CD14-positive monocyte (primary cell): Measurements from ENCODE around the gene PARVB. TPM values are rescaled to one million over a fixed set of nuclear protein-coding genes. Genes with fewer than 3 reads are reported as not detected.

Experiments
- DNase-seq, 3 donors: peaks; one replicate each; pipeline ENCODE4 v3.0.0-alpha.2; 2011 to 2022
- H2AFZ ChIP-seq: 2 replicates; pipeline ENCODE4 v1.6.0; 2012; ENCODE audit warnings: mild to moderate bottlenecking, low read depth, low read length, inconsistent platforms; ENCODE audit not compliant: insufficient read depth, poor library complexity, severe bottlenecking
- H3K27ac ChIP-seq, 2 donors: 1 replicate in 1 of 2; 2 replicates in 1 of 2; pipeline ENCODE4 v1.5.1; 2012 to 2013; ENCODE audit warnings: low read length in 2 of 2, control low read depth in 1 of 2, inconsistent platforms in 1 of 2, low read depth in 1 of 2, mild to moderate bottlenecking in 1 of 2
- H3K27me3 ChIP-seq, 2 donors: one replicate each; pipeline versions ENCODE4 v1.6.0 to v1.6.1; 2011 to 2013; ENCODE audit warnings: low read length in 2 of 2; ENCODE audit not compliant: control insufficient read depth in 2 of 2, insufficient read depth in 2 of 2
- H3K36me3 ChIP-seq, 2 donors: replicated peaks in 1 of 2; 1 replicate in 1 of 2; 2 replicates in 1 of 2; pipeline versions ENCODE4 v1.5.1 to v1.6.1; 2012 to 2013; ENCODE audit warnings: low read length in 2 of 2, control low read depth in 1 of 2, inconsistent platforms in 1 of 2, mild to moderate bottlenecking in 1 of 2; ENCODE audit not compliant: insufficient read depth in 2 of 2, control insufficient read depth in 1 of 2
- H3K4me1 ChIP-seq, 2 donors: 1 replicate in 1 of 2; 2 replicates in 1 of 2; pipeline versions ENCODE4 v1.5.1 to v1.6.1; 2012 to 2013; ENCODE audit warnings: low read length in 2 of 2, control low read depth in 1 of 2, inconsistent platforms in 1 of 2, mild to moderate bottlenecking in 1 of 2, moderate library complexity in 1 of 2; ENCODE audit not compliant: insufficient read depth in 2 of 2, control insufficient read depth in 1 of 2
- H3K4me2 ChIP-seq: replicated peaks from 2 replicates; pipeline ENCODE3; 2012; ENCODE audit warnings: low read length, moderate library complexity, mild to moderate bottlenecking; ENCODE audit not compliant: poor library complexity, severe bottlenecking; ENCODE audit errors: extremely low read depth
- H3K4me3 ChIP-seq, 3 experiments: fragments of 200-600 bp in 1 of 3; sonication (generic) in 1 of 3; replicated peaks in 1 of 3; 1 replicate in 2 of 3; 2 replicates in 1 of 3; pipeline ENCODE4 v1.5.1; 2011 to 2013; ENCODE audit warnings: low read length in 3 of 3, mild to moderate bottlenecking in 3 of 3, control low read depth in 2 of 3, low read depth in 2 of 3, inconsistent platforms in 1 of 3, moderate library complexity in 1 of 3
- H3K79me2 ChIP-seq: 2 replicates; pipeline ENCODE4 v1.6.0; 2012; ENCODE audit warnings: mild to moderate bottlenecking, control low read depth, inconsistent platforms, low read length, moderate library complexity; ENCODE audit not compliant: insufficient read depth
- H3K9ac ChIP-seq: 2 replicates; pipeline ENCODE4 v1.6.0; 2017; ENCODE audit warnings: low read length, mild to moderate bottlenecking; ENCODE audit not compliant: insufficient read depth, poor library complexity, severe bottlenecking
- H3K9me3 ChIP-seq, 2 donors: replicated peaks in 1 of 2; 1 replicate in 1 of 2; 2 replicates in 1 of 2; pipeline versions ENCODE4 v1.5.1 to v1.6.1; 2012 to 2013; ENCODE audit warnings: low read length in 2 of 2, control low read depth in 1 of 2; ENCODE audit not compliant: control insufficient read depth in 1 of 2, insufficient read depth in 1 of 2
- H4K20me1 ChIP-seq: 2 replicates; pipeline ENCODE4 v1.6.0; 2012; ENCODE audit warnings: mild to moderate bottlenecking, low read length, control low read depth, moderate library complexity; ENCODE audit not compliant: insufficient read depth
- H3K27ac Mint-ChIP-seq, 7 donors: one replicate each; pipeline ENCODE4 v1.8.0; 2020; ENCODE audit warnings: mild to moderate bottlenecking in 7 of 7, mixed read lengths in 7 of 7, moderate library complexity in 6 of 7, inconsistent platforms in 2 of 7
- H3K27me3 Mint-ChIP-seq, 3 donors: one replicate each; pipeline ENCODE4 v1.8.0; 2021 to 2022; ENCODE audit warnings: low read depth in 3 of 3, mild to moderate bottlenecking in 3 of 3, mixed read lengths in 3 of 3, moderate library complexity in 3 of 3, inconsistent platforms in 1 of 3
- H3K36me3 Mint-ChIP-seq, 2 donors: one replicate each; pipeline ENCODE4 v1.8.0; 2020; ENCODE audit warnings: mixed read lengths in 2 of 2, inconsistent platforms in 1 of 2, mild to moderate bottlenecking in 1 of 2
- H3K4me1 Mint-ChIP-seq: one replicate; pipeline ENCODE4 v1.8.0; 2020; ENCODE audit warnings: mild to moderate bottlenecking, mixed read lengths
- H3K4me3 Mint-ChIP-seq, 2 donors: one replicate each; pipeline ENCODE4 v1.8.0; 2020; ENCODE audit warnings: mild to moderate bottlenecking in 2 of 2, mixed read lengths in 2 of 2, moderate library complexity in 1 of 2
- H3K9me3 Mint-ChIP-seq, 7 donors: one replicate each; pipeline ENCODE4 v1.8.0; 2020 to 2022; ENCODE audit warnings: mixed read lengths in 7 of 7, mild to moderate bottlenecking in 6 of 7, moderate library complexity in 6 of 7, inconsistent platforms in 2 of 7
- WGBS: methylation state at CpG from one replicate; pipeline ENCODE4 v1.1.5; 2013; ENCODE audit warnings: missing lambda C conversion rate; ENCODE audit not compliant: insufficient coverage; 5-methylcytosine and 5-hydroxymethylcytosine counted together
- intact Hi-C, 2 donors: fragments of 100-400 bp; cut with micrococcal nuclease; formaldehyde crosslinking; loops; one replicate each; pipeline versions ENCODE4 v1.15.0 to v1.15.1; 2023
- polyA plus RNA-seq, 3 donors: library from polyadenylated mRNA; depleted of rRNA in 1 of 3; unstranded in 2 of 3; stranded (reverse) in 1 of 3; fragments of 300-500 nt in 2 of 3; fragments of >200 nt in 1 of 3; fragmentation: Illumina TruSeq in 2 of 3; gene quantifications; 1 replicate in 2 of 3; 2 replicates in 1 of 3; pipeline ENCODE4 v1.2.3, GENCODE V29; 2012 to 2021
- TF ChIP-seq, protein P1 (sequence below): fragments of 200-600 bp; IDR thresholded peaks from one replicate; pipeline ENCODE4 v1.8.0; 2022; ENCODE audit warnings: antibody characterized with exemption, mild to moderate bottlenecking

The PARVB gene
- polyA plus RNA-seq, 3 donors, result 13.4 to 38.5 (median 17.9) TPM

DNA sequence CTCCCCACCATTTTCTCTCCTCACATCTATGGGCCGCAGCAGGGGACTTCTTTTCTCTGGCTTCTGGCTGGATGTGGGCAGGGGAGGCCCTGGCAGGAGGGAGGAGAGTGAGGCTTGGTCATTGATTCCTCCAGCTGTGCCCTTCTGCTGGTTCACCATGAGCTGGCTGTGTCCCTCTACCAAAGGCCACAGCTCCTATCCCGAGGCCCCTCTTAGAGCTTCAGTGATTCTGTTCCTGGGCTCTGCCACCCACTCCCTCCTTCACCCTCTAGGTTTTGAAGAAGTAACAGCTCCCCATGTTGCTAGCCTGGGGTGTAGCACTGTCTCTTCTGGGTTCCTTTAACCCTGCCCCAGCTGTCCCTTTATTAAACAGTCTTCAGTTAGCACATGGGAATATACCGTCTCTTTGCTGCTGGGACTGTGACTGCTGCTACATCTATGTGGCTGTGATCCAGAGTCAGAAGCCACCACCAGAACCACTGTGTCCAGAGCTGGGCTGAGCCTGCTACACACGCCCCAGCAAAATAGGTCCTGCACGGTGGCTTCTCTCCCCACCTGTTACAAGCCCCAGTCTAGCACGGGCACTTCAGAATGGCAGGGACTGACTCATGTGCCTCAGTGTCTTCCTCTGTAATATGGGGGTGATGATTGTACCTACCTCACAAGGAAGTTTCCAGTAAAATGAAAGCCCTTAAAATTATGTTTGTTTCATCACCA is 156.0 kb downstream of the PARVB start:
- WGBS, result 48% methylated on average over 3 of the region's 6 CpGs
- Histone ChIP-seq H4K20me1 (peaks cover 19% of the 10 kb centered on the region), H3K9ac (peak overlapping the region; percentile 95), H3K27me3 (no peaks in the 10 kb centered on the region), H3K79me2 (peaks cover 61% of the 10 kb centered on the region), H3K9me3 (no peaks in the 10 kb centered on the region), H2AFZ (peak overlapping the region; percentile 32), H3K4me3 (peak overlapping the region in 1 of 3 experiments; percentile 90), H3K27ac (peak overlapping the region; percentile 39 to 97), H3K36me3 (peaks cover 13 to 19% of the 10 kb centered on the region in 2 donors), H3K4me2 (peak overlapping the region; percentile 97), H3K4me1 (peaks cover 32 to 46% of the 10 kb centered on the region in 2 donors)
- peak overlapping the region; percentile 90 to 95 for H3K4me3 Mint-ChIP-seq
- no peaks in the 10 kb centered on the region for H3K27me3 Mint-ChIP-seq
- H3K36me3 Mint-ChIP-seq, result peaks cover 18 to 22% of the 10 kb centered on the region in 2 donors
- H3K27ac Mint-ChIP-seq, result peak overlapping the region; percentile 96 to 100 (median 98)
- TF ChIP-seq, protein P1, sequence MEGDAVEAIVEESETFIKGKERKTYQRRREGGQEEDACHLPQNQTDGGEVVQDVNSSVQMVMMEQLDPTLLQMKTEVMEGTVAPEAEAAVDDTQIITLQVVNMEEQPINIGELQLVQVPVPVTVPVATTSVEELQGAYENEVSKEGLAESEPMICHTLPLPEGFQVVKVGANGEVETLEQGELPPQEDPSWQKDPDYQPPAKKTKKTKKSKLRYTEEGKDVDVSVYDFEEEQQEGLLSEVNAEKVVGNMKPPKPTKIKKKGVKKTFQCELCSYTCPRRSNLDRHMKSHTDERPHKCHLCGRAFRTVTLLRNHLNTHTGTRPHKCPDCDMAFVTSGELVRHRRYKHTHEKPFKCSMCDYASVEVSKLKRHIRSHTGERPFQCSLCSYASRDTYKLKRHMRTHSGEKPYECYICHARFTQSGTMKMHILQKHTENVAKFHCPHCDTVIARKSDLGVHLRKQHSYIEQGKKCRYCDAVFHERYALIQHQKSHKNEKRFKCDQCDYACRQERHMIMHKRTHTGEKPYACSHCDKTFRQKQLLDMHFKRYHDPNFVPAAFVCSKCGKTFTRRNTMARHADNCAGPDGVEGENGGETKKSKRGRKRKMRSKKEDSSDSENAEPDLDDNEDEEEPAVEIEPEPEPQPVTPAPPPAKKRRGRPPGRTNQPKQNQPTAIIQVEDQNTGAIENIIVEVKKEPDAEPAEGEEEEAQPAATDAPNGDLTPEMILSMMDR, result no peak
- intact Hi-C loops, result loop anchor here (5.0 to 10.0 kb wide), 4 partner anchors 113 to 445 kb away; partner anchors contain the start of gene RTL6 (in 1 of the 2)
- DNase-seq, result peak; percentile 2 to 65 (median 12)
- no peaks in the 10 kb centered on the region for H3K9me3 Mint-ChIP-seq
- peaks cover 35% of the 10 kb centered on the region for H3K4me1 Mint-ChIP-seq

DNA sequence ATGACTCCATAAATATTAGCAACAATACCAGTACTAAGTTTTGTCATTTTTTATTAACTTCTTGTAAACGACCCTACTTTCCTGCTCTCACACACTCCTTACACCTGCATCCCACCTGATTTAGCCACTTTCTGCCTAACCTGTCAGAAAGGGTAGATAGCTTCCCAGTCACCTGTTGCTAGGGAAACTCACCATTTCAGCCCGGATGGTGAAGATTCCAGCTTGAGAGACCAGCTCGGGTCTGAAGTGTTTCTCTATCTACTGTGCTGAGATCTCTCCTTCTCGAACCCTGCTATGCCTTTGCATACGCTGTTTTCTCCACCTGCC is 156.6 kb downstream of the PARVB start, which contains the start of gene PARVG:
Gene PARVG, plus strand, starts transcription at position 220 of the 327 bp plus-strand sequence. CDS start 2,405 bp downstream, outside the sequence.
- intact Hi-C loops, result loop anchor here (5.0 to 10.0 kb wide), 3 partner anchors 113 to 444 kb away; partner anchors contain the start of gene RTL6 (in 1 of the 2)
- peaks cover 32 to 44% of the 10 kb centered on the region in 2 donors for H3K4me1 ChIP-seq
- peaks cover 61% of the 10 kb centered on the region for H3K79me2 ChIP-seq
- TF ChIP-seq, protein P1, result no peak
- H3K4me3 ChIP-seq, result peak within 1 kb of the TSS; percentile 56 to 90 (median 86)
- peak within 1 kb of the TSS; percentile 93 to 97 for H3K27ac ChIP-seq
- H3K9me3 ChIP-seq, result no peaks in the 10 kb centered on the region
- peaks cover 19 to 24% of the 10 kb centered on the region in 2 donors for H3K36me3 ChIP-seq
- peak within 1 kb of the TSS; percentile 82 for H2AFZ ChIP-seq
- Mint-ChIP-seq H3K27ac (peak within 1 kb of the TSS; percentile 96 to 100 (median 98)), H3K4me1 (peaks cover 35% of the 10 kb centered on the region), H3K4me3 (peak within 1 kb of the TSS; percentile 90 to 95), H3K27me3 (no peaks in the 10 kb centered on the region), H3K36me3 (peaks cover 23 to 27% of the 10 kb centered on the region in 2 donors), H3K9me3 (no peaks in the 10 kb centered on the region)
- H4K20me1 ChIP-seq, result peaks cover 24% of the 10 kb centered on the region
- 8% methylated on average over 5 of the region's 5 CpGs for WGBS
- H3K9ac ChIP-seq, result peak within 1 kb of the TSS; percentile 95
- H3K27me3 ChIP-seq, result no peaks in the 10 kb centered on the region
- peak within 1 kb of the TSS; percentile 97 for H3K4me2 ChIP-seq
- DNase-seq, result peak; percentile 47 to 62 (median 54)
